Glomerular endothelial cell (primary cell): ENCODE data around the gene LRRD1. TPM values are rescaled to one million over a fixed set of nuclear protein-coding genes. Genes with fewer than 3 reads are reported as not detected.

ENCODE experiments used
- total RNA-seq: library from RNA; depleted of rRNA; stranded (reverse); fragments of >200 nt; gene quantifications from 2 replicates; pipeline ENCODE4 v1.2.3, GENCODE V29; 2015

LRRD1 gene
- total RNA-seq, 1 donor from 2014 or later = 0.12 TPM

Other genes with a start within 250 kb of the LRRD1 start
- gene AKAP9, start 238.3 kb downstream of the LRRD1 start, total RNA-seq = 34.7 and 37.7 TPM in 2 replicates
- 60.9 and 68.0 TPM in 2 replicates for gene CYP51A1, start 44.7 kb downstream of the LRRD1 start, total RNA-seq
- 35.8 and 56.1 TPM in 2 replicates for gene KRIT1, start 66.8 kb upstream of the LRRD1 start, total RNA-seq
- 25.0 and 43.3 TPM in 2 replicates for gene ANKIB1, start 66.8 kb upstream of the LRRD1 start, total RNA-seq